GM15510 (cell line): ENCODE results near the gene PRPF8.

Experiments
- POLR2A ChIP-seq: IDR thresholded peaks from 3 replicates; pipeline ENCODE4 v1.6.1; 2011; ENCODE audit warnings: borderline replicate concordance; ENCODE audit not compliant: insufficient read length; ENCODE audit errors: extremely low read depth

Gene PRPF8

DNA sequence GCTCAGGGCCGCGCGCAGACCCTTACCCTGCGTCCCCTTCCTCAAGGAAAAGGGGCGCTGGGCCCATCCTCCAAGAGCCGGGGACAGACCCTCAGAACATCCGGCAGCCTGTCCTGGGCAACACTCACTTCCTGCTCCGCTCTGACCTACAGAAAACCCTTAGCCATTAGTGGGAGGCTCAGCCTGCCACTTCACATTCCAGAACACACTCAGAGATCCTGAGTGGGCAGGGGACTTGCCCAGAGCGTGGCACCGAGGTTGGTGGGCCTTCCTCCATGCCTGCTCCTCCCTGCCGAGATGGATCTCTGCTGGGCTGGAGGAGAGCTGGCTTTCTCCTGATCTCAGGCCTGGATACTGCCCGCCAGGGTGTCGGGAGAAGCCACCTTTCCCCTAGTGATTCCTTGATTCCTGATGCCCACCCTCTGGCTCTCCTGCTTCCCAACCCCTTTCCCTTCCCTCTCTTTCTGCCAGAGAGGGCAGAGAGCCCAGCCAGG is 40.6 kb downstream of the PRPF8 start:
- TF ChIP-seq POLR2A = no peak

DNA sequence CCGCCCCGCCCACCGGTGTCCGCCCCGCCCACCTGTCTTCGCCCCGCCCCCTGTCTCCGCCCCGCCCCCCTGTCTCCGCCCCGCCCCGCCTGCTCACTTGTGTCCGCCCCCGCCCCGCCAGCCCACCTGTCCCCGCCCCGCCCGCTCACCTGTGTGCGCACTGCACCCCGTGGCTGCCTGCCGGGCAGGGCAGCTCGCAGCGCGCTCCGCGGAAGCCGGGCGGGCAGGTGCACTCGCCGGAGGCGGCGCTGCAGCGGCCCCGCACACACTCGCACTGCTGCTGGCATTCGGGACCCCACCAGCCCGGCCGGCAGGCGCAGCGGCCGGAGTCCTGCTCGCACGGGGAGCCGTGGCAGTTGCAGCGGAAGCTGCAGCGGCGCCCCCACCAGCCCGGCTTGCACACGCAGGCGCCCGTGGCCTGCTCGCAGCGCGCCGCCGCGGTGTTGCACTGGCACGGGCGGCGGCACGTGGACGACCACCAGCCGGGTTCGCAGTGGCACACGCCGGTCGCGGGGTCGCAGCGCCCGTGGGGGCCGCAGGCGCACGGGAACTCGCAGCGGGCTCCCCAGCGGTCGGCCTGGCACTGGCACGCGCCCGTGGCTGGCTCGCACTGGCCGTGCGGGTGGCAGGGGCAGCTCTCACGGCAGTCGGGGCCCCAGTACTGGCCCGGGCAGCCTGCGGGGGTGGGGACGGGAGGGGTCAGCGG is 41.2 kb downstream of the PRPF8 start:
- TF ChIP-seq POLR2A = peak; percentile 31

DNA sequence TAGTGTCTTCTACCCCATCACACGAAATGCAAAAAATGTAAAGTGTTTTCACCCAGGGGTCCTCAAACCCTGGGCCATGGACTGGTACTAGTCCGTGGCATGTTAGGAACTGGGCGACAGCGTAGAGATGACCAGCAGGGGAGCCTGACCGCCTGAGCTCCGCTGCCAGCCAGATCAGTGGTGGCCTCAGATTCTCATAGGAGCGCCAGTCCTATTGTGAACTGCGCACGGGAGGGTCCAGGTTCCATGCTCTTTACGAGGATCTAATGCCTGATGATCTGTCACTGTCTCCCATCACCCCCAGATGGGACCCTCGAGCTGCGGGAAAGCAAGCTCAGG is 43.6 kb downstream of the PRPF8 start:
- no peak for TF ChIP-seq POLR2A

DNA sequence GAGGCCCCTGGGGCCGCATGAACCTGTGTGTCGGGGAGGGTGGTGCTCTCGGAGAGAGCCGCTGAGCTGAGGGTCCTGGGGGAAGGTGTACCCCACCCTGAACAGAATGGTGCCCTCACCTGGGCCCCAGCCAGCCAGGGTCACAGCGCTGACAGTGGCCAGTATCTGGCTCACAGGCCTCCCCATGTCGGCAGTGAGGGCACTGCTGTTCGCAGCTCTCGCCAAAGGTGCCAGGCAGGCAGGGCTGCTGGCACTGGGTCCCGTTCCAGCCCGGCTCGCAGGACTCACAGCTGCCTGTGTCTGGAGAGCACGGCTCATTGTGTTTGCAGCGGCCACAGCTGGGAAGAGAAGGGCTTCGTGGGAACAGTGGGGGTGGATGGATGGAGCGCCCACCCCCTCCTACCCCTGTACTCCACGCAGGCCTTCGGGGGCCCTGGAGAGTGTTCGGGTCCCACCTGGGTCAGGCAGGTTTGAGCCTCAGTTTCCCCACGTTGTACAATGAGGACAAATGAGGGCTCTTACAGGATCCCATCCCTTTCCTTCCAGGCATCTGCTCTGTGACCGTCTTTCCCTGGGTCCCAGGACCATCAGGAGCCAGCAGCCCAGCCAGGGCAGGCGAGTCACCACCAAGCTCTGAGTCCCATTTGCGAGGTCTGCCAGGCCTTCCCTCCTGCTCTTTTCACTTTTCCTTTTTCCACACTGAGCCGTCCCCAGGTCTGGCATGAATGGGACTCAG is 44.2 kb downstream of the PRPF8 start:
- no peak for TF ChIP-seq POLR2A

DNA sequence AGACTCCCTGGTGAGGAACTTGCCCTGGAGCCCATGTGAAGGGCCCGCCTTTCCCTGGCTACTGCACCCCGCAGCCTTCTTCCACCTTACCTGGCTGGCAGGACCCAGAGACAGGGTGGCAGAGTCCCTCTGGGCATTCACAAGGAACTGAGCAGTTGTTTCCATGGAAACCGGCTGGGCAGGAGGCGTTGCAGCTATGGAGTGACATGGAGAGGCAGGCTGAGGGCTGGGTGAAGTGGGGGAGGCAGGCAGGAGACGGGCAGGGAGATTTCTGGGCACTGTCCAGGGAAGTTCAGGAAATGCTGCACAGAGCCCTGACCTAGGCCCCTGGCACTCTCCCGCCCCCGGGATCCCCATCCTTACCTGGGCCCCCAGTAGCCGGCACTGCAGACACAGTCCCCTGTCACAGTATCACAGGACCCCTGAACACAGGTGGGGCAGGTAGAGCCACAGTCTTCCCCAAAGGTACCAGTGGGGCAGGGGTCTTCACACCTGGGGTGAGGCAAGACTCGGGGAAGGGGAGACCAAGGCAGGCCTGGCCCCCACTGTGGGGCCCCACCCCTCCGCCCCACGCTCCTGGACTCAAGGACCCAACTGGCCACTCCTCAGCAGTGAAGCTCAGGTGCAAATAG is 45.0 kb downstream of the PRPF8 start:
- TF ChIP-seq POLR2A = no peak

DNA sequence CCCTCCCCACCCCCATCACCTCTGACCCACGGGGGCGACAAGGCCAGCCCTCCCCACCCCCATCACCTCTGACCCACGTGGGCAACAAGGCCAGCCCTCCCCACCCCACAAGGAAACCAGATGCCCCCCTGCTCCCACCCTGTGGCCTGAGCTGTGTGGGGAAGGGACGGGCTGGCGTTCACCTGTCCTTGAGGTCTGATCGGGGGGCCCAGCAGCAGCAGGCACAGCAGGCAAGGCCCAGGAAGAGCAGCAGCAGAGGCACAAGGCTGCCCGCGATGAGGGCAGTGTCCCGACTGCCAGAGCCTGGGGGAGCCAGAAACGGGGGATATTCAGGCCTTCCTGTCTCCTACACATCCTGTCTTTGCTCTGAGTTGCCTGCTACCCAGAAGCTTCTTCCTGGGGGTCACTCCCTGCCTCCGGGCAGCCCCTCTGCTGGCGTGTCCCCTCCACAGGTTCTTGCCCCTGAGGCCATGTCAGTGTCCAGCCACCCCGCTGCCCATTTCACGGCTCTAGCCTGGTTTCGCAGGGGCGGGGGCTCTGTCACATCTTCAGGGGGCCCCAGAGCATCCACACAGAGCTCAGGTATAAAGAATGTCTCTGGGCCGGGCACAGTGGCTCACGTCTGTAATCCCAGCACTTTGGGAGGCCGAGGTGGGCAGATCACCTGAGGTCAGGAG is 45.9 kb downstream of the PRPF8 start:
- no peak for TF ChIP-seq POLR2A

DNA sequence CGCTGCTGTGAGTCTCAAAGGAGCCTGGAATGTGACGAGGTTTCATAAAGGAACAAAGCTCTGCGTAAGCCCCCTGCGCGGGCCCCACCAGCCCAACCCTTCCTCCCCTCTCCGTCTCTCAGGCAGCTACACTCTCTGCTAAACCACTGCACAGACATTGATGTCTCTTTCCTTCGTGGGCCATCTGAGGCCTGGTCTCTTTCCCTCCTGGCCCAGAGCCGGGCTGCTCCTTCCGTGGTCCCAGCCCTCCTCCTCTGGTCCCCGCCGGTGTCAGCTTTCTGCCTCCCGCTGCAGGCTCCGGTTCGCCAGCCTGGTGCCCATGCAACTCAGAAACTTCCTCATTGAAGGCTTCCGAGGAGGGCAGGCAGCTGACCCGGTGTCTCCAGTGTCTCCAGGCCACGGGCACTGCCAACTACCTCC is 46.5 kb downstream of the PRPF8 start:
- no peak for TF ChIP-seq POLR2A

DNA sequence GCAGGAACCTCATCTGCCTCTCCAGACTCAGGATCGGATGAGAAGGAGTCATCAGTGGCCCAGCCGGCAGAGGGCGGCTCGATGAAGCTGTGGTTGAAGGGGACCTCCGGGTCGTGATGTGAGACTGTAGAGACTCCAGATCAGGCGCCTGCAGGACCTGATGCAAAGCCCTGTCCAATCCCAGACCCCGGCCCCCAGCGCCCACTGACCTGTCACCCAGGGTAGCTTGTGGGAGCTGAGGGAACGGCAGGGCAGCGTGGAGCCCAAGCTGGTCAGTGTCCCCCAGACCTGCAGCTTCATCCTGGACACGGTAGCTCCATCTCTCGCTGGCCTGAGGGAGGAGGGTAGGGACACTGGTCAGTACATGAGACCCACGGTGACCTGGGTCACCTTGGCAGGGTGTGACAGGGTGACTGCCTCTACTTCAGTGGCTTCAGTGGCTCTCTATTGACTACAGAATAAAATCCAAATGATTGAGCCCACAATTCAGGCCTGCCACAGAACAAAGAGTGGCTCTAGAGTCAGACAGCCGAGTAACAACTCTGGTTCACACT is 47.9 kb downstream of the PRPF8 start:
- no peak for TF ChIP-seq POLR2A

DNA sequence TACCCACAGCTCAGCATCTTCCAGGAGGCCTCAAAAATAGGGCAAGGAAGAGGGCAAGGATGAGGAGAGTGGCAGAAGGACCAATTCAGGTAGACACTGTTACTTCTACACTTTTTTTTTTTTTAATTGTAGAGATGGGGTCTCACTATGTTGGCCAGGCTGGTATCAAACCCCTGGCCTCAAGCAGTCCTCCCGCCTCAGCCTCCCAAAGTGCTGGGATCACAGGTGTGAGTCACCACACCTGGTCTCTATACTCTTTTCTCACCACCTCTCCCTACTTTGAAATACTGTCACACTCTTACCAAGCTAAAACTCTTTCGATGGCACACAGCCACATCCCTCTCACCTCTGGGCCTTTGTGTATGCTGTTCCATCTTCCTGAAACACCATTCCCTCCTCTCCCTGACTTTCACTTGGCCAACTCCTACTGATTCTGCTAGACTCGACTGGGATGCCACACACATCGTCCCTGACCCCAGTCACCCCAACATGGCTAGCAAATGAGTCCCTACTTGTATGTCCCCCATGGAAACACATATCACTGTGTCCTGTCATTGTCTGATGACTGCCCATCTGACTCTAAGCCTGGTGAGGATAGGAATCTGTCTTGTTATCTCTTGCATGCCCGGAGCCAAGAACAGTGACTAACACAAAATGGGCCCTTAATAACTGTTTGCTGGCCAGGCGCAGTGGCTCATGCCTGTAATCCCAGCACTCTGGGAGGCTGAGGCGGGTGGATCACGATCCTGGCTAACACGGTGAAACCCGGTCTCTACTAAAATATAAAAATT is 48.8 kb downstream of the PRPF8 start:
- no peak for TF ChIP-seq POLR2A

DNA sequence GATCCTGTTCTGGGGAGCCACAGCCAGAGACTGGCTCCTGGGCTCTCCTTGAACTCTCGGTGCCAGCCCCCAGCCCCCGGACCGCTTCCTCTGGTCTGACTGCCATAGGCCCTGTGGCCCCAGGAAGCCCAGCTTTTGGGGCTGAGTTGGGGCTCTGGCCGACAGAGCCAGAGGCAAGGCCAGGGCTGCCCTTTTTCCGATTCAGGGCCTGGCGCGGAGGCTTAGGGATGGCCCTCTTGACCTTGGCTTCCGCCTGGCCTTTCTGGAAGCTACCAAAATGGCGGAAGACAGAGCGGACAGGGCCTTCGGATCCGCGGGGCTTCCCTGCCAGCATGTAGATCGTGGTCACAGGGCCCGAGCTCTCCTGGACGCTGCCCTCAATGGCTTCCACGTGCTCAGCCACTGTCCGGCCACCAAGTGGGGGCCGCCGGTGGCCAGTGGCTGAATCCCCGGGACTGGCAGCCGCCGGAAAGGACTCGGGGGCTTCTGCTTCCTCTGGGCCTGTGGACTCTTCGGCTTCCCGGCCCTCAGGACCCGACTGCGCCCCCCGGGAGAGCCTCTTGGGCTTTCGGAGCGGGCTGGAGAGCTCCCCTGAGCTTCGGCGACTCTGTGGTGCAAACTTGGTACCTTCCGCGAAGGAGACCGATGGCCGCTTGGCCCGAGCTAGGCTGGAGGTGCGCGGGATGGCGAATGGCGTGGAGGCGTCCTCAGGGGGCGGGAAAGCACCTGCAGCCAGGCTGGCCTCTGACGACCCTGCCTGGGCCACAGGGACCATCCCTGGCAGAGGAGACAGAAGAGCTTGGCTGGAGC is 49.6 kb downstream of the PRPF8 start:
- no peak for TF ChIP-seq POLR2A

DNA sequence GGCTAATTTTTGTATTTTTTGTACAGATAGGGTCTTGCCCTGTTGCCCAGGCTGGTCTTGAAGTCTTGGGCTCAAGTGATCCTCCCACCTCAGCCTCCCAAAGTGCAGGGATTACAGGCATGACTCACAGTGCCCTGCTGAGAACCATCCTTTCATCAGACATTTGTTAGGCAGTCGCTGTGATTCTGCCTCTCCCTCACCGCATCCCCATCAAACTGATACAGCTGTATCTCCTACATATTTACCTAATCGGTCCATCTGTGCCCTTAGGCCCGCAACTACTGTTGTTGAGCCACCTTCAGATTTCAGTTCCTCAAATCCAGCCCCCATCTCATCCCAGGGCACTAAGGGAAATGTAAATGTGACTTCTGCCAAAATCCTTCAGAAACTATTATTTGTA is 54.0 kb downstream of the PRPF8 start:
- TF ChIP-seq POLR2A = no peak

DNA sequence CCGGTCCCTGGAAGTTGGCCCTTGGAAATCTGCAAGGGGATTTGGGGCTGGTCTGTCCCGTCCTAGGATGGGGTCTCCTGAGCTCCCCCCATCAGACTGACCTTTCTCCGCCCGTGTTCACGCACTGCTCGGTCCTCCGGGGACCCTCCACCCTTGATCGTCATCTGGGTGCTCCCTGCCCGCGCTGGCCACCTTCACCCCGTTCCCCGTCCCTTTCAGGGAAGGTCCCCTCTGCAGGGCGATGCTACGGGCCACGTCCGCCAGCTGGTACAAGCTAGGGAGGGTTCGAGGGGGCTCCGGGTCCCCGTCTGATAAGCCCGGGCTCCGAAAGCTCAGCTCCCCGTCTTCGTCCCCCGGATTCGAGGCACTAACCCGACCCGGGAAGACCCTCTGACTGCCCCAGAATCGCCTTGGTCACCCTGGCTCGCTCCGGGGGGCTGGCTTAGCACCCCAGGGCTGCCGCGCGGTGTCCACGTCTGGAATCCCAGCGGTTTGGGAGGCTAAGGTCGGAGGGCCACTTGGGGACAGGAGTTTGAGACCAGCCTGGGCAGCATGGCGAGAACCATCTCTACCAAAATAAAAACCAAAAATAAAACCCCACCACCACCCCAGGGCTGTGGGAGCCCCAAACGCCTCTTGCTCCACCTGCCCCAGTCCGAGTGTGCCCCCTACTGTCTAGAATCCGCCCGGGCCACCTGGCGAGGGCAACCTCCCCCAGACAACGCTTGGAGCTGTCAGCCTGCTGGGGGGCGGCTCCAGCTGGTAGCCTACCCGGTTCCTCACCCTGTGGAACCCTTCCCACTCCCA is 55.0 kb downstream of the PRPF8 start:
- no peak for TF ChIP-seq POLR2A
